A549 (cell line): ENCODE data around the gene TIMMDC1.

ENCODE experiments used
- BCL3 ChIP-seq: fragments of >200 bp; sonication (Bioruptor Twin); formaldehyde crosslinking; IDR thresholded peaks from 3 replicates; pipeline ENCODE4 v1.6.1; 2016
- CEBPB ChIP-seq, 2 experiments: fragments of >200 bp in 1 of 2; sonication (Bioruptor Twin) in 1 of 2; formaldehyde crosslinking in 1 of 2; IDR thresholded peaks; 2 replicates each; pipeline ENCODE4 v1.6.1; 2012 to 2016
- EP300 ChIP-seq, 2 experiments: fragments of >200 bp; sonication (Bioruptor Twin); formaldehyde crosslinking; IDR thresholded peaks; 2 replicates in 1 of 2; 3 replicates in 1 of 2; pipeline ENCODE4 v1.6.1; 2016 to 2017
- HMGXB4 ChIP-seq: fragments of 250-450 bp; sonication (Bioruptor Pico); IDR thresholded peaks from 2 replicates; pipeline ENCODE4 v1.5.0; 2021; ENCODE audit warnings: mild to moderate bottlenecking, moderate library complexity, borderline replicate concordance
- JUNB ChIP-seq: fragments of >200 bp; sonication (Bioruptor Twin); formaldehyde crosslinking; IDR thresholded peaks from 2 replicates; pipeline ENCODE4 v1.6.1; 2016
- KDM5A ChIP-seq: fragments of 200-600 bp; sonication (generic); IDR thresholded peaks from 2 replicates; pipeline ENCODE4 v1.6.1; 2016; ENCODE audit warnings: antibody characterized with exemption, mild to moderate bottlenecking
- MAZ ChIP-seq: fragments of 150-350 bp; IDR thresholded peaks from 2 replicates; pipeline ENCODE4 v1.6.1; 2014; ENCODE audit warnings: antibody characterized with exemption, low read depth, low read length, borderline replicate concordance
- MYC ChIP-seq: IDR thresholded peaks from 2 replicates; pipeline ENCODE4 v1.6.1; 2012; ENCODE audit warnings: mild to moderate bottlenecking, inconsistent platforms, low read length, improper control_type of control experiment, borderline replicate concordance
- POLR2A ChIP-seq: IDR thresholded peaks from 2 replicates; pipeline ENCODE4 v1.6.1; 2012; ENCODE audit warnings: mild to moderate bottlenecking, low read length
- RFX5 ChIP-seq: fragments of 450-650 bp; IDR thresholded peaks from 2 replicates; pipeline ENCODE4 v1.7.1; 2014; ENCODE audit warnings: antibody characterized with exemption, mild to moderate bottlenecking, moderate library complexity
- TF ChIP-seq, protein P1 (sequence below): fragments of >200 bp; sonication (Bioruptor Twin); formaldehyde crosslinking; IDR thresholded peaks from 3 replicates; pipeline ENCODE4 v1.5.1; 2016
- TF ChIP-seq, protein P2 (sequence below): fragments of 200-600 bp; sonication (generic); IDR thresholded peaks from 2 replicates; pipeline ENCODE4 v1.6.1; 2016; ENCODE audit warnings: antibody characterized with exemption, mild to moderate bottlenecking, moderate library complexity

GRCh38 chr3:119510690-119511089, 12.3 kb downstream of the TIMMDC1 start:
- TF ChIP-seq, protein P1, sequence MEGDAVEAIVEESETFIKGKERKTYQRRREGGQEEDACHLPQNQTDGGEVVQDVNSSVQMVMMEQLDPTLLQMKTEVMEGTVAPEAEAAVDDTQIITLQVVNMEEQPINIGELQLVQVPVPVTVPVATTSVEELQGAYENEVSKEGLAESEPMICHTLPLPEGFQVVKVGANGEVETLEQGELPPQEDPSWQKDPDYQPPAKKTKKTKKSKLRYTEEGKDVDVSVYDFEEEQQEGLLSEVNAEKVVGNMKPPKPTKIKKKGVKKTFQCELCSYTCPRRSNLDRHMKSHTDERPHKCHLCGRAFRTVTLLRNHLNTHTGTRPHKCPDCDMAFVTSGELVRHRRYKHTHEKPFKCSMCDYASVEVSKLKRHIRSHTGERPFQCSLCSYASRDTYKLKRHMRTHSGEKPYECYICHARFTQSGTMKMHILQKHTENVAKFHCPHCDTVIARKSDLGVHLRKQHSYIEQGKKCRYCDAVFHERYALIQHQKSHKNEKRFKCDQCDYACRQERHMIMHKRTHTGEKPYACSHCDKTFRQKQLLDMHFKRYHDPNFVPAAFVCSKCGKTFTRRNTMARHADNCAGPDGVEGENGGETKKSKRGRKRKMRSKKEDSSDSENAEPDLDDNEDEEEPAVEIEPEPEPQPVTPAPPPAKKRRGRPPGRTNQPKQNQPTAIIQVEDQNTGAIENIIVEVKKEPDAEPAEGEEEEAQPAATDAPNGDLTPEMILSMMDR: no peak
- TF ChIP-seq CEBPB (IDR thresholded peaks at IDR 0.05): no peak
- no peak for TF ChIP-seq MYC
- no peak for TF ChIP-seq KDM5A
- no peak for TF ChIP-seq BCL3
- no peak for TF ChIP-seq RFX5
- no peak for TF ChIP-seq HMGXB4 (CRISPR knock-in tag)
- no peak for TF ChIP-seq POLR2A
- TF ChIP-seq EP300 (IDR thresholded peaks at IDR 0.05): no peak
- no peak for TF ChIP-seq MAZ
- TF ChIP-seq, protein P2, sequence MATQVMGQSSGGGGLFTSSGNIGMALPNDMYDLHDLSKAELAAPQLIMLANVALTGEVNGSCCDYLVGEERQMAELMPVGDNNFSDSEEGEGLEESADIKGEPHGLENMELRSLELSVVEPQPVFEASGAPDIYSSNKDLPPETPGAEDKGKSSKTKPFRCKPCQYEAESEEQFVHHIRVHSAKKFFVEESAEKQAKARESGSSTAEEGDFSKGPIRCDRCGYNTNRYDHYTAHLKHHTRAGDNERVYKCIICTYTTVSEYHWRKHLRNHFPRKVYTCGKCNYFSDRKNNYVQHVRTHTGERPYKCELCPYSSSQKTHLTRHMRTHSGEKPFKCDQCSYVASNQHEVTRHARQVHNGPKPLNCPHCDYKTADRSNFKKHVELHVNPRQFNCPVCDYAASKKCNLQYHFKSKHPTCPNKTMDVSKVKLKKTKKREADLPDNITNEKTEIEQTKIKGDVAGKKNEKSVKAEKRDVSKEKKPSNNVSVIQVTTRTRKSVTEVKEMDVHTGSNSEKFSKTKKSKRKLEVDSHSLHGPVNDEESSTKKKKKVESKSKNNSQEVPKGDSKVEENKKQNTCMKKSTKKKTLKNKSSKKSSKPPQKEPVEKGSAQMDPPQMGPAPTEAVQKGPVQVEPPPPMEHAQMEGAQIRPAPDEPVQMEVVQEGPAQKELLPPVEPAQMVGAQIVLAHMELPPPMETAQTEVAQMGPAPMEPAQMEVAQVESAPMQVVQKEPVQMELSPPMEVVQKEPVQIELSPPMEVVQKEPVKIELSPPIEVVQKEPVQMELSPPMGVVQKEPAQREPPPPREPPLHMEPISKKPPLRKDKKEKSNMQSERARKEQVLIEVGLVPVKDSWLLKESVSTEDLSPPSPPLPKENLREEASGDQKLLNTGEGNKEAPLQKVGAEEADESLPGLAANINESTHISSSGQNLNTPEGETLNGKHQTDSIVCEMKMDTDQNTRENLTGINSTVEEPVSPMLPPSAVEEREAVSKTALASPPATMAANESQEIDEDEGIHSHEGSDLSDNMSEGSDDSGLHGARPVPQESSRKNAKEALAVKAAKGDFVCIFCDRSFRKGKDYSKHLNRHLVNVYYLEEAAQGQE: no peak
- no peak for TF ChIP-seq JUNB
